K562 treated with DMSO at 1 percent for 24 hours (cell line): ENCODE results near the gene GLIPR2. TPM values are rescaled to one million over a fixed set of nuclear protein-coding genes. Genes with fewer than 3 reads are reported as not detected.

Experiments
- total RNA-seq: library from RNA; unstranded; fragments of 300-600 nt; gene quantifications from 2 replicates; pipeline ENCODE4 v1.2.3, GENCODE V29; 2022; ENCODE audit warnings: low read depth; ENCODE audit not compliant: insufficient read depth

The GLIPR2 gene, protein sequence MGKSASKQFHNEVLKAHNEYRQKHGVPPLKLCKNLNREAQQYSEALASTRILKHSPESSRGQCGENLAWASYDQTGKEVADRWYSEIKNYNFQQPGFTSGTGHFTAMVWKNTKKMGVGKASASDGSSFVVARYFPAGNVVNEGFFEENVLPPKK
- total RNA-seq, result 5.1 and 7.3 TPM in 2 replicates

DNA sequence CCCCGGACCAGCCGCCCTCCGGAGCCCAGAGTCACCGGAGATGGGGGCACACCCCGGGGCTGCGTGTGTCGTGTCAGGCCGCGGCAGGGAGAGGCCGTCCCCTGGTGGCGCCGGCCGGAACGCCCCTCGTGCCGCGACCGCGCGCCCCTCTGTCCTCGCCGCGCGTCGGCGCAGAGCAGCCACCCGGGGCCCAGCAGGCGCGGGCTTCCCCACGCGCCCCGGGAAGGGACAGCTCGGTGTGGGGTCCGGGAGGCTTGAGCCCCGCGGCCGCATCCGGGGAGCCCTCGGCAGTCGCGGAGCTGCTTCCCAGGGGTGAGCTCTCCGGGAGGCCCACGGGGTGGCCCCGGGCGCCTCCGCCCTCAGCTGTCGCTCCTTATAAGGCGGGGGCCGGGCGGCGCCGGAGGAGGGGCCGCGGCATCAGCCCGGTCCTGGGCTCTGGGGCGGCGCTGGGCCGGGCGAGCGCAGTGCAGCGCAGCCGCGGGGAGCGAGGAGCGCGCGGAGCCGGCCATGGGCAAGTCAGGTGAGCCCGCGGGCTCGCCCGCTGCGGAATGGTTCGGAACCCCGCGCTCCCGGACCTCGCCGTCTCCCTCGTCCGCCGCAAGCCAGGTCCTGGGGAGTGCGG is at the start of gene GLIPR2:
GLIPR2 (plus strand) TSS at position 462 of the 622 bp plus-strand sequence; CDS start at position 508, 46 bp downstream.

DNA sequence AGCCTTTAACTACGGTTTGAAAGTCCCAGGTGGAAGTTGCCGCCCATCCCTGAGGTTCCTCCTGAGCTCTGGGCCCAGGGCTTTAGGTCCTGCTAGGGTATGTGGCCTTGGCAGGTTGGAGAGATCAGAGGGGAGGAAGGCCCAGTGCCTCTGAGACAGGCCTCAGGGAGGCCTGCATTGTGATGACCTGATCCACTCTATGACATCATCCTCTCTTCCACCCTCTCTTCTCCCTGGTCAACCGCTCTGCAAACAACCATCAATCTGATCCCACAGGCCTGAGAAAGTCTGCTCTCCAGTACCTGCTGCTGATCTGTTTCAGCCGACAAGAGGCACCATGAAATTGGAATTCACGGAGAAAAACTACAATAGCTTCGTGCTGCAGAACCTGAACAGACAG is 32.6 kb downstream of the GLIPR2 start, which contains the start of gene CCIN:
CCIN (plus strand) TSS at position 223 of the 400 bp plus-strand sequence; CDS start at position 338, 115 bp downstream.

DNA sequence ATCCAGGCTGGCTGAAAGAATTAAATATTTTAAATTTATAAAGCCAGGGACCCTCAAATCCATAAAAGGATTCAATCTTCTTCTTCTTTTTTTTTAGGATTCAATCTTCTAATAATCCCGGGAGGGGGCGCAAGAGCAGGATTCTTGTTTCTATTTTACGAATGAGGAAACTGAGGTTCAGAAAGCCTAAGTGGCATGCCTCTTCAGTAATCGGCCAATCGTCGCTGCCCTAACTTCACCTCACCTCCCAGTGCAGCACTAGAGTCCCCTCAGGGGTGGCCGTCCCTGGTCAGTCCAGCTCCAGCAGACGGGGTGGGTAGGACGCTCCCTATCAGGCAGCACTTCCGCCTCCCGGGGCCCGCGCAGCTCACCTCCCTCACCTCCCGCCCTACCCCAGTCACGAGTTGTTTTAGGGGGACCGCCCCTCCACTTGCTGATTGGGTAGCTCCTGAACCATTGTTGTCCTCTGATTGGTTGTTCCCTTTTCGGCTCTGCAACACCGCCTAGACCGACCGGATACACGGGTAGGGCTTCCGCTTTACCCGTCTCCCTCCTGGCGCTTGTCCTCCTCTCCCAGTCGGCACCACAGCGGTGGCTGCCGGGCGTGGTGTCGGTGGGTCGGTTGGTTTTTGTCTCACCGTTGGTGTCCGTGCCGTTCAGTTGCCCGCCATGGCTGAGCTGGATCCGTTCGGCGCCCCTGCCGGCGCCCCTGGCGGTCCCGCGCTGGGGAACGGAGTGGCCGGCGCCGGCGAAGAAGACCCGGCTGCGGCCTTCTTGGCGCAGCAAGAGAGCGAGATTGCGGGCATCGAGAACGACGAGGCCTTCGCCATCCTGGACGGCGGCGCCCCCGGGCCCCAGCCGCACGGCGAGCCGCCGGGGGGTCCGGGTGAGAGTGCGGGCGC is 54.1 kb downstream of the GLIPR2 start, which contains the start of gene CLTA:
CLTA (plus strand) TSS at position 534 of the 902 bp plus-strand sequence; CDS start at position 670, 136 bp downstream.

Other genes starting within 250 kb of the GLIPR2 start
- gene HRCT1, start 230.5 kb upstream of the GLIPR2 start, total RNA-seq, result not detected in 2 replicates
- gene SPAAR, start 227.2 kb upstream of the GLIPR2 start, total RNA-seq, result not detected in 2 replicates
- gene OR2S2, start 178.6 kb upstream of the GLIPR2 start, total RNA-seq, result not detected in 2 replicates
- 0.28 and 0.42 TPM in 2 replicates for gene RECK, start 99.8 kb upstream of the GLIPR2 start, total RNA-seq
- not detected in 2 replicates for gene CCIN, start 32.7 kb downstream of the GLIPR2 start, total RNA-seq
- 298 and 301 TPM in 2 replicates for gene CLTA, start 54.2 kb downstream of the GLIPR2 start, total RNA-seq
- 10.7 and 11.8 TPM in 2 replicates for gene GNE, start 121.7 kb downstream of the GLIPR2 start, total RNA-seq